Measurements from ENCODE around the gene TRIB2.

DNA sequence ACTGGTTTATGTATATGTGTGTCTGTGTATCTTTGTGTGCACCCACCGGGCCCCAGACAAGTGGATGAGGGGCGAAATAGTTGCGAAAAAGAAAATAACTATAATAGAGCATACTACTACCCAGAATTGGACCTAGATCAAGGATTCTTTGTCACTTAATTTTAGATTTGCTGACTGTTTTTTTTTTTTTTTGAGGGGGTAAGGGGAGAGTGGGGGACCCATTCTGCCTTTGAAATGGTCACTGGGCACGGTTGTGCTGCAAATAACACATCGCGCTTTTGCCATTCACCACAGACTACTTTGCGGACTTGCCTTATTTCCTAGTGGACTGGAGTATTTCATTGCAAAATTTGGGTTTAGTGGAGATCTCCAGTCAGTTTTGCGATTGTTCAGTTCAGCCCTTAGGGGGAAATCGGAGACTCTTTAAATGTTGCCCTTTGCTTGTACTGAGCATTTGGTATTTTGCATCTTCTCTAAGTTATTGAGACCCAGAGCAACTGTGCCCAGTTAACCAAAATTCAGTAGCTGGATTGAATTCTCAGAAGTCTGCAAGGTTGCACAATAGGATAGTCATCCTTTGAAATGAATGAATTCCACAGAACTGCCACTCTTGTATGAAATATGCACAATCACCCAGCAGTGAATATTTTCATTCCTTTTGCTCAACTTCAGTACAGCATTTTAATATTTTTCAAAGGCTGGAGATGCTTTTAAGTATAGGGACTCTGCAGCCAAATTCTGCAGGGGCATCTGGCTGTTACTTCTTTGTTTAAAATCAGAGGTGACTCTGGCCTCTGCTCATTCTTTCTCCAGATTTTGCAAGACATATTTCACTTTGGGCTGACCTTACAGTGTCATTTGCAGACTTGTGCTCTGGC, 2.9 kb downstream of the TRIB2 start:
- TF ChIP-seq CTCF (IDR thresholded peaks at IDR 0.05; ENCODE audit: poor library complexity) (no peak), EZH2 (IDR thresholded peaks at IDR 0.05; ENCODE audit: borderline replicate concordance) (no peak)

Data from hepatocyte (in vitro differentiated cells).